HG03045 (cell line): ENCODE results near the gene IRGC.
"Not testable (repeated sequence)": the region's sequence is repeated elsewhere in the genome, so short reads cannot be mapped to it uniquely, and the experiment has no call there.

Experiments used
- ATAC-seq: cut with Tn5 transposase; IDR thresholded peaks from one replicate; pipeline ENCODE4 v1.9.1; 2021; ENCODE audit warnings: mild to moderate bottlenecking, moderate library complexity; ENCODE audit not compliant: unreplicated experiment

IRGC gene

GRCh38 chr19:43751466-43752220, 35.8 kb downstream of the IRGC start:
- ATAC-seq = no peak

DNA sequence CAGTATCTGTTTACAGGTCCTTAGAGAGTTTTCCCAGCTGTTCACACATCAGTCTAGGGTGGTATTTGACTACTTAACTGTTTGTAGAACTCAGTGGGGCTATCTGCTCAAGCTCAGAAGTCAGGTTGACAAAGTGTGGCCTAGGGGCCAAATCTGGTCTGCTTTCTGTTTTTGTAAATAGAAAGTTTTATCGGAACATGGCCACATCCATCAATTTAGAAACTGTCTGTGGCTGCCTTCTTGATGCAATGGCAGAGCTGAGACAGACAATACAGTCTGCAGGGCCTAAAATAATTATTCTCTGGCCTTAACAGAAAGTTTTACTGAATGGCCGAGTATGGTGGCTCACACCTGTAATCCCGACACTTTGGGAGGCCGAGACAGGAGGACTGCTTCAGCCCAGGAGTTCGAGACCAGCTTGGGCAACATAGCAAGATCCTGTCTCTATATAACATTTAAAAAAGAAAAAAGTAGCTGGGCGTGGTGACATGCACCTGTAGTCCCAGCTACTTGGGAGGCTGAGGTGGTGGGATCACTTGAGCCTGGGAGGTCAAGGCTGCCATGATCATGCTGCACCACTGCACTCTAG, 36.5 kb downstream of the IRGC start:
- ATAC-seq = no peak

DNA sequence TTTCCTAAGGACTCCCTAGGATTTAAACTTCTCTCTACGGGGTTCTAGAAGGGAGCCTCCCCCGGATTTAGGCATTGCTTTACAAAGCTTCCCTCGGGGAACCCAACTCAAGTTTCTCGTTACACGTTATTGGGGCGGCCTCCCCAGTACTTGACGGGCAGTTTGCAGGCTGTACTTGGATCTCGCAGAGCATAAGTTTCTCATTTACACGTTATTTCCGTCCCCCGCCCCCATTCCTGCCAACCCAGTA, 38.3 kb downstream of the IRGC start:
- ATAC-seq = no peak

DNA sequence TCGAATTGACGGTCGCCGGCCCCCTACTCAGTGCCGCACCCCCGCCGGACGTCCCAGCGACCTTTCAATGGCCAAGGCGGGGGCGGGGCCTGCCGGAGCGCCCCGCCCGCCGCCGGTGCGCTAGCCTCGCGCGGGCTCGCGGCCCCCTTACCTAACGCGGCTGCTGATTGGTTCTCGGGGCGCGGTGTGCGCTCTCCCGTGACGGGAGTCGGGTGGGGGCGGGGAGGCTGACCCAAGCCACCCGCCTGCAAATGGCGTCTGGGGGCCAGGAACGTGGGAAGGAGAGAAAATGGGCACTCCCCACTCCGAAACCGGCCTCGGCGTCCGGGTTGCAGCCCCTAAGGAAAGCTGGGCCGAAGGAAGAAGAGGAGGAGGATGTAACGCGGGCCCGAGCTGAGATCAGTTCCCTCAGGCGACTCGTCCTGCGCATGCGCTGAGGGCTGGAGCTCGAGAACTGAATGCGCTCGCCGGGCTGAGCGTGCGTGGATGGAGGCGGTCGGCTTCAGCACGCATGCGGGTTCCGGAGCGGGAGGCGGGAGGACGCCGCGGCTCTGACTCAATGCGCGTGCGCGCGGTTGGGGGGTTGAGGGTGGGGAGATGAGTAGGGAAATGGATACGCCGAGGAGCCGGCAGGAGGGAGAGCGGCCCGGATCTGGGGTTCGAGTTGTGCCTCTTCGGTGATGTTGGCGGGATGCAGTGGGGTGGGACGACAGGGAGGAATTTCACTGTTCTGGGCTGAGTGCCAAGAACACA, 38.8 kb downstream of the IRGC start, which contains the start of gene SMG9:
Gene SMG9, minus strand, starts transcription at position 460 of the 753 bp plus-strand sequence. CDS start 4,221 bp downstream, outside the sequence.
- ATAC-seq = peak; percentile 67

- no peak for ATAC-seq
These were observed 39.5 kb downstream of the IRGC start for GRCh38 chr19:43755256-43755801.

DNA sequence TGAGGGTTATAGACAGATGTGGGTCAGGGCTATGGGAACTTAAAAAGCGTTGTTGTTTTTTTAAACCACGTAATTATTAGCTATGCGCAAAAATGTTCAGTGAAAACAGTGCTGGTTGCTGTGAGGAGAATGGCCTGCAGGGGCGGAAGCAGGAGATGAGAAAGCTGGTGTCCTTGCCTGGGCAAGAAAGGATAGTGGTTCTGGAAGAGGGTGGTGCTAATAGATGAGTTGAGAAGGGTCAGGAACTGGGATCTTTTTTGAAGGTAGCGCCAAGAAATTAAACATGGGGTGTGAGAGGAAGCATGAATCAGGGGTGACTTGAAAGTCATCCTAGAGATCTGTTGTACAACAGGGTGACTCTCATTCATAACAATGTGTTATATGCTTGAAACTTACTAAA, 43.6 kb downstream of the IRGC start:
- ATAC-seq = no peak

- no peak for ATAC-seq
These were observed 45.1 kb downstream of the IRGC start for GRCh38 chr19:43760941-43761340.

DNA sequence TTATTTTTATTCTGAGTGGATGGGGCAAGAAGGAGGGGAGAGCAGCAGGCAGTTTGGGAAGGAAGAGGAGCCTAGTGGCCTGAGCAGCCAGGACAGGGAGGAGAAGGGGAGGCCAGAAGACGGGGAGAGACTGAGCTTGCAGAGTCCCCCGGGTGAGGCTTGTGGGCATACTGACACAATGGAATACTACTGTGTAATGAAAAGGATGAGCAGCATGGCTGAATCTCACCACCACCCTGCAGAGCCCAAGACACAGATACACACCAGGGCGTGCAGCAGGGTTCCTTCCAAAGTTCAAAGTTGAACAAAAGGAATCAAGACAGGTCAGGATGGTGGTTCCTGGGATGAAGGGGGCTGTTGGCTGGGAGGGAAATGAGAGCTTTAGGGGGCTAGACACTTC, 46.9 kb downstream of the IRGC start:
- no peak for ATAC-seq

GRCh38 chr19:43763473-43763939, 47.6 kb downstream of the IRGC start:
- ATAC-seq = no peak

DNA sequence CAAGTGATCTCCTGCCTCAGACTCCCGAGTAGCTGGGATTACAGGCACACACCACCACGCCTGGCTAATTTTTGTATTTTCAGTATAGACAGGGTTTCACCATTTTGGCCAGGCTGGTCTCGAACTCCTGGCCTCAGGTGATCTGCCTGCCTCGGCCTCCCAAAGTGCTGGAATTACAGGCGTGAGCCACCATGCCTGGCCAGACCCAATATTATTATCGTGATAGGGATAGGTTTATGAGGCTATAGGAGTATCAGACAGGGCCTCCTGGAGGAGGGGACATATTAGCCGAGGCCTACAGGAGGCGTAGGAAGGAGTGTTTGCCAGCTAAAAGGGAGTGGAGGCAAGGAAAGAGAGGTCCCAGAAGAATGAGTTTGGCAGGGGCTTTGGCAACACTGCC, 48.8 kb downstream of the IRGC start:
- ATAC-seq = not testable (repeated sequence)

DNA sequence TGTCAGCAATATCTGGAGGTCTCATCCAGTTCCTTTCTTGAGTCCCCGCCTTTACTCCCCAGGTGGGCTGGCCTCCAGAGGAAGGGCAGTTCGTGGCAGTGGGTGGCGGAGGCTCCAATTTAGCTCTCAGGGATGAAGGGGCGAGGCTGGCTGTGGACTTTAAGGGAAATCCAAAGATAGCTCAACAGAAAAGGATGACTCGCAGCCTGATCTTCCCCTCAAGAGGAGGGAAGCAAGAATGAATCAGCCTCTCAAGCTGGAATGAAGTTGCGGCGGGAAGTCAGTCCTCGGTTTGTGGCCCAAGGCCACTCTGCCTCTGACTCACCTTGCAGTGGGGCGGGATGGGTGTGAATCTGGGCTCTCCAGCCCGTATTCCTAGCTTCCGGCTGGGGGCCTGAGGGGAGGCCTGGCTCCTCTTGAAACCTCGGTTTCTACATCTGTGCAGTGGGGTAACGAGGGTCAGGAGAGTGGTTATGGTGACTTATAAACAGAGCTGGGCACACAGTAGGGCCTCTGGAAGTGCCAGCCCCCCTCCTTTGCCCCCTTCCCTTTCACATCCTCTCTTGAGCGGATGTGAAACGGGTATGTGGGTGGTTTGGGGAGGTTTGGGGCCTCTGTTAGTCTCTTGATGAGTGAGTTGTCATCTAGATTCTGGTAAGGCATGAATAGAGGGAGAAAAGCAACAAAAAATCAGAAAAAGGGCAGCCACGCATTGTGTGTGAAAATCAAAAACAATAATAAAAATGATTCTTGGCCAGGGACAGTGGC, 49.4 kb downstream of the IRGC start:
- ATAC-seq = peak; percentile 54

GRCh38 chr19:43766755-43767043, 50.8 kb downstream of the IRGC start:
- no peak for ATAC-seq

DNA sequence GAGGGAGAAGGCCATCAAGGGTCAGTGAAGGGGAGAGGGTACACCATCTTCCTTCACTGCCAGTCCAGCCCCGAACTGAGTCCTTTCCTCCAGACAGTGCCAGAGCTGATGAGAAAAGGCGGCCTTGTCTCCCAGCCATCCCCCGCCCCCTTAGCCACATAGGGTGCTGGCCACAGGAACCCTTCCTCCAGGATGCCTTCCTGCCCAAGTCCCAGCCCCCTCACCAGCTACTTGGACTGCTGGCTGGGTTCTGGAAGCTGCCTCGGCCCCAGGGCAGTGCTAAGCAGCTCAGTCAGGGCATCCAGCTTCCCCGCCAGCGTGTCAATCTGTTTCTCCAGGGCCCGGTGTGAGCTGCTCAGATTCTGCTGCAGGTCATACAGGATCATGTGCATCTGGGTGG, 51.4 kb downstream of the IRGC start:
- ATAC-seq = no peak

GRCh38 chr19:43767818-43768217, 51.9 kb downstream of the IRGC start:
- no peak for ATAC-seq

DNA sequence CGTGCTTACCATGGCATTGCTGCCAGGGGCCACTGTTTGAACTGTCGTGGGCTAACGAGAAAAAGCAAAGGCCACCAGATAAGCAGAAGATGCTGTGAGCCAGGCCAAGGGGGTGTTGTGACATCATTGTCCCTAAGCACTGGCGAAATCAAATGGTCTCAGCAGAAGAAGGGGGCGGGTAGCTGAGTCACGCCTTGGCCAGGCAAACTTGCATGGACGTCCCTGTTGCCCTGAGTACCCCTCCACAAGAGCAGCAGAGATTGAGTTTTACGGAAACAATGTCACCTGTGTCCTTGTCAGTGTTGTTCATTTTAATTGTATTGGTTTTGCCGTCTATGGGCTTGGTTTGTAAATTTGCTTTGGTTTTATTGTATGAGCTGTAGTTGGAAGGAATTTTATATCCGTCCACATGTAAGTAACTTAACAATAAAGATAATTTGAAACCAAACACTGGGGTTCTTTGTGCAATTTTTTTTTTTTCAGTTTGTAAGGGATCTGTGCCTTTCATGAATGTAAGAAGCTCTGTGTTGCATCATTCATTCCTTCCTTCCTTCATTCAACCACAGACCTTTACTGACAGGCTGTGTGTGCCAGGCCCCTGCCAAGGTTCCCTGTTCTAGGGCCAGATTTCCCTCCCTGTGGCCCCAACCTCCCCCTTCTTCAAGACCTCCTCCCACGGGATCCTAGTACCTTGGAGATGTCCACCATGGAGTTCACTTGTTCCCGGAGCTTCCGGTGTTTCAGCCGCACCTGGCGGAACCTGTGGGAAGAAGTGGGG, 52.6 kb downstream of the IRGC start:
- no peak for ATAC-seq

DNA sequence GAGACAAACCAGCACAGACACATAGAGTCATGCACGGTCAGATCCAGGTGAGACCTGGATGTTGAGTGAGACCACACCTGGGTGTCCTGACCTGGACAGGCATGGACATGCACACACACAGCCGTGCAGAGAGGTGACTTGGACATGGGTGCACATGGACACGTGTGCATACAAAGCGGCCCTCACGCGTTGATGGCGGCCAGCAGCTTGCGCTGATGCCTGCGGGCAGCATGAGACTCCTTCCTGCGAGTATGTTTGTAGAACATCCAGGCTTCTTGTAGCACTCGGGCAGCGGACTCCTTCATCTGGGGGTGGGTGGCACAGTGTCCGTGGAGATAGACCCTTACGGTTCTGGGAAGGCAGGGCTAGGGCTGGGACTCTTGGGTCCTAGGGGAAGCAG, 53.4 kb downstream of the IRGC start:
- ATAC-seq = no peak
